K562 (cell line): ENCODE measurements around the gene REPS1. TPM values are rescaled to one million over a fixed set of nuclear protein-coding genes. Genes with fewer than 3 reads are reported as not detected.

Experiments
- ATAC-seq: fragments of 200-7000 bp; cut with Tn5 transposase; 3 replicates; pipeline ENCODE4 v1.9.1; 2020; ENCODE audit warnings: moderate library complexity
- BruUV-seq: library from RNA; stranded (reverse); fragments of 400-500 nt; replicated peaks from 2 replicates; lab custom pipeline; 2021; lab: Mats Ljungman, UMichigan
- CTCF ChIA-PET: fragments of 300-600 bp; formaldehyde crosslinking; extraction: SDS; loops from one replicate; lab custom pipeline; 2021; ENCODE audit warnings: low intra/inter-chr PET ratio; lab: Yijun Ruan, JAX
- POLR2A ChIA-PET: fragments of 300-600, 350-650 bp; sonication (Branson Sonifier 250); formaldehyde crosslinking; extraction: SDS; loops from one replicate; lab custom pipeline; 2021; ENCODE audit warnings: antibody characterized with exemption, inconsistent platforms; lab: Yijun Ruan, JAX
- DNase-seq, 4 experiments: peaks; one replicate each; pipeline versions ENCODE4 v3.0.0 to v3.0.0-alpha.2; 2011 to 2018; ENCODE audit warnings: low spot score in 3 of 4, mixed read lengths in 3 of 4; ENCODE audit errors: extremely low read depth in 1 of 4
- FAIRE-seq: peaks from 2 replicates; lab custom pipeline; 2011; peaks lifted over from hg19 to GRCh38; lab: Jason Lieb, UNC
- H2AFZ ChIP-seq: 2 replicates; pipeline ENCODE4 v1.6.0; 2011; ENCODE audit warnings: low read depth, low read length, control low read depth, inconsistent platforms
- H3K27ac ChIP-seq: fragments of 200-600 bp; 3 replicates; pipeline ENCODE4 v1.8.0; 2011; ENCODE audit warnings: low read depth, mild to moderate bottlenecking, control low read depth, inconsistent platforms, low read length, moderate library complexity, mixed read lengths; ENCODE audit errors: extremely low read depth
- H3K27me3 ChIP-seq, 2 experiments: fragments of 300-600 bp in 1 of 2; 2 replicates in 1 of 2; 3 replicates in 1 of 2; pipeline versions ENCODE4 v1.6.0 to v1.8.0; 2011; ENCODE audit warnings: inconsistent platforms in 2 of 2, low read length in 2 of 2, mild to moderate bottlenecking in 1 of 2, mixed read lengths in 1 of 2, moderate library complexity in 1 of 2; ENCODE audit not compliant: control insufficient read depth in 2 of 2, insufficient read depth in 2 of 2
- H3K36me3 ChIP-seq: fragments of 300-600 bp; 3 replicates; pipeline ENCODE4 v1.8.0; 2011; ENCODE audit warnings: mild to moderate bottlenecking, low read length, inconsistent platforms; ENCODE audit not compliant: control insufficient read depth, insufficient read depth
- H3K4me1 ChIP-seq, 2 experiments: fragments of 200-600 bp in 1 of 2; replicated peaks in 1 of 2; 2 replicates in 1 of 2; 3 replicates in 1 of 2; pipeline versions ENCODE4 v1.5.1 to v1.8.0; 2011; ENCODE audit warnings: inconsistent platforms in 2 of 2, low read length in 2 of 2, mild to moderate bottlenecking in 1 of 2, mixed read lengths in 1 of 2, moderate library complexity in 1 of 2; ENCODE audit not compliant: control insufficient read depth in 2 of 2, insufficient read depth in 2 of 2
- H3K4me2 ChIP-seq: 2 replicates; pipeline ENCODE4 v1.6.1; 2011; ENCODE audit warnings: low read length, control low read depth, inconsistent platforms, mixed read lengths; ENCODE audit not compliant: insufficient read depth
- H3K4me3 ChIP-seq: fragments of 200-600 bp; sonication (generic), shearing (Covaris generic); 2 replicates; pipeline ENCODE4 v1.5.1; 2016; ENCODE audit warnings: control low read depth, inconsistent platforms
- H3K79me2 ChIP-seq: fragments of 200-600 bp; 3 replicates; pipeline ENCODE4 v1.8.0; 2011; ENCODE audit warnings: low read length, inconsistent platforms; ENCODE audit not compliant: control insufficient read depth, insufficient read depth
- H3K9ac ChIP-seq, 2 experiments: 2 replicates each; pipeline versions ENCODE4 v1.6.0 to v1.6.1; 2011; ENCODE audit warnings: low read depth in 2 of 2, low read length in 2 of 2, control low read depth in 1 of 2, inconsistent platforms in 1 of 2, mild to moderate bottlenecking in 1 of 2, mixed read lengths in 1 of 2; ENCODE audit not compliant: insufficient read depth in 1 of 2
- H3K9me1 ChIP-seq: one replicate; pipeline ENCODE4 v1.6.0; 2011; ENCODE audit warnings: inconsistent platforms, mild to moderate bottlenecking, low read length, moderate library complexity; ENCODE audit not compliant: control insufficient read depth, insufficient read depth
- H3K9me3 ChIP-seq: replicated peaks from 2 replicates; pipeline ENCODE4 v1.5.1; 2011; ENCODE audit warnings: low read depth, low read length, inconsistent platforms; ENCODE audit not compliant: control insufficient read depth, insufficient read depth
- H4K20me1 ChIP-seq: replicated peaks from 2 replicates; pipeline ENCODE4 v1.6.1; 2011; ENCODE audit warnings: low read length, inconsistent platforms, mixed read lengths; ENCODE audit not compliant: control insufficient read depth, insufficient read depth
- C11orf30 ChIP-seq: fragments of 450-650 bp; IDR thresholded peaks from 2 replicates; pipeline ENCODE4 v1.6.1; 2016; ENCODE audit warnings: low read depth, mild to moderate bottlenecking
- ETS2 ChIP-seq: IDR thresholded peaks from 2 replicates; pipeline ENCODE4 v1.6.1; 2016; ENCODE audit warnings: borderline replicate concordance, missing genetic modification characterization, mild to moderate bottlenecking, moderate library complexity, missing compliant biosample characterization; ENCODE audit not compliant: poor library complexity, severe bottlenecking
- FOXM1 ChIP-seq, 2 experiments: fragments of 450-650 bp in 1 of 2; sonication (generic) in 1 of 2; formaldehyde crosslinking in 1 of 2; IDR thresholded peaks; 2 replicates each; pipeline versions ENCODE4 v1.6.1 to v1.9.0; 2017 to 2022; ENCODE audit warnings: low read depth in 2 of 2, mild to moderate bottlenecking in 2 of 2, missing genetic modification reagents in 1 of 2, moderate library complexity in 1 of 2
- HNRNPK ChIP-seq: fragments of 200-400 bp; formaldehyde crosslinking; IDR thresholded peaks from one replicate; pipeline ENCODE4 v1.6.1; 2018; ENCODE audit warnings: mild to moderate bottlenecking, low read depth, low read length; ENCODE audit not compliant: poor library complexity, severe bottlenecking
- KDM2B ChIP-seq: fragments of 250-450 bp; sonication (Bioruptor Pico); IDR thresholded peaks from 2 replicates; pipeline ENCODE4 v1.8.0; 2021; ENCODE audit warnings: mild to moderate bottlenecking, moderate library complexity
- MAFF ChIP-seq: IDR thresholded peaks from 2 replicates; pipeline ENCODE4 v1.6.1; 2012; ENCODE audit warnings: low read length, improper control_type of control experiment
- MAFG ChIP-seq: fragments of 450-650 bp; conservative IDR thresholded peaks from 2 replicates; pipeline ENCODE4 v1.6.1; 2016; ENCODE audit warnings: missing genetic modification characterization, missing compliant biosample characterization
- MAFK ChIP-seq: IDR thresholded peaks from 2 replicates; pipeline ENCODE4 v1.6.1; 2011; ENCODE audit warnings: low read length, improper control_type of control experiment
- MXI1 ChIP-seq: IDR thresholded peaks from 2 replicates; pipeline ENCODE4 v1.6.1; 2011; ENCODE audit warnings: low read depth, mild to moderate bottlenecking, improper control_type of control experiment, low read length
- NR4A1 ChIP-seq, 2 experiments: fragments of 250-450 bp in 1 of 2; fragments of 450-650 bp in 1 of 2; sonication (Bioruptor Pico) in 1 of 2; IDR thresholded peaks; 2 replicates each; pipeline versions ENCODE4 v1.4.0 to v1.6.1; 2016 to 2020; ENCODE audit warnings: mild to moderate bottlenecking in 2 of 2, missing compliant biosample characterization in 1 of 2, missing genetic modification characterization in 1 of 2, moderate library complexity in 1 of 2
- OTX1 ChIP-seq: fragments of 450-650 bp; formaldehyde crosslinking; IDR thresholded peaks from 2 replicates; pipeline ENCODE4 v1.4.0; 2022; ENCODE audit warnings: mild to moderate bottlenecking
- RFX7 ChIP-seq: fragments of 250-450 bp; sonication (Bioruptor Pico); IDR thresholded peaks from 2 replicates; pipeline ENCODE4 v1.5.1; 2021; ENCODE audit warnings: mild to moderate bottlenecking
- ZKSCAN1 ChIP-seq: fragments of 150-350 bp; IDR thresholded peaks from 2 replicates; pipeline ENCODE4 v1.6.1; 2016; ENCODE audit warnings: low read depth, low read length
- ZNF217 ChIP-seq: sonication (generic); formaldehyde crosslinking; IDR thresholded peaks from 2 replicates; pipeline ENCODE4 v1.8.0; 2022; ENCODE audit warnings: mild to moderate bottlenecking, missing genetic modification reagents
- ZNF316 ChIP-seq: fragments of 450-650 bp; IDR thresholded peaks from 2 replicates; pipeline ENCODE4 v1.6.1; 2016
- ZNF707 ChIP-seq: fragments of 250-450 bp; sonication (Bioruptor Pico); conservative IDR thresholded peaks from 2 replicates; pipeline ENCODE4 v1.8.0; 2022; ENCODE audit warnings: inconsistent platforms, mild to moderate bottlenecking, moderate library complexity
- WGBS: fragments of 100-300 bp; shearing (Covaris generic); methylation state at CpG from one replicate; pipeline ENCODE4 v1.1.6; 2016; ENCODE audit warnings: low coverage, mixed read lengths; ENCODE audit not compliant: insufficient coverage; ENCODE audit errors: missing lambda C conversion rate; 5-methylcytosine and 5-hydroxymethylcytosine counted together
- in situ Hi-C: fragments of 300-500 bp; cut with MboI; formaldehyde crosslinking; loops from 4 replicates; pipeline ENCODE4 v1.15.0; 2018; ENCODE audit warnings: inconsistent platforms, mixed read lengths
- intact Hi-C: fragments of 100-400 bp; cut with micrococcal nuclease; formaldehyde crosslinking; loops from 2 replicates; pipeline ENCODE4 v1.14.2; 2022
- polyA plus RNA-seq, 8 experiments: library from polyadenylated mRNA; depleted of rRNA in 4 of 8; stranded (reverse) in 5 of 8; unstranded in 3 of 8; fragments of >200 nt; fragmentation: Nextera tagmentation in 2 of 8; fragmentation: Illumina TruSeq in 1 of 8; extraction: Ambion mirVana in 2 of 8; extraction: Trizol in 1 of 8; gene quantifications; 2 replicates each; pipeline versions ENCODE4 v1.2.1 to v1.2.3, GENCODE V29; 2011 to 2014; ENCODE audit warnings: inconsistent platforms in 1 of 8, missing spikeins in 1 of 8
- total RNA-seq, 7 experiments: library from RNA; depleted of rRNA in 6 of 7; stranded (reverse); fragments of >200 nt in 6 of 7; fragmentation: Illumina TruSeq in 2 of 7; extraction: Trizol in 2 of 7; gene quantifications; 2 replicates each; pipeline versions ENCODE4 v1.2.1 to v1.2.3, GENCODE V29; 2011 to 2021; ENCODE audit warnings: low replicate concordance in 1 of 7
- TF ChIP-seq, protein P1 (sequence below): sonication (generic); formaldehyde crosslinking; IDR thresholded peaks from 2 replicates; pipeline ENCODE4 v1.8.1; 2022; ENCODE audit warnings: missing genetic modification reagents
- TF ChIP-seq, protein P2 (sequence below): fragments of 450-650 bp; conservative IDR thresholded peaks from 2 replicates; pipeline ENCODE4 v1.6.1; 2016; ENCODE audit warnings: missing genetic modification characterization, low read depth, mild to moderate bottlenecking, control low read depth, missing compliant biosample characterization
- TF ChIP-seq, protein P3 (sequence below): sonication (generic); formaldehyde crosslinking; IDR thresholded peaks from 2 replicates; pipeline ENCODE4 v1.8.0; 2023; ENCODE audit warnings: mild to moderate bottlenecking, missing genetic modification reagents

Gene REPS1
- total and polyA plus RNA-seq, 9 of the 15 experiments (the other 6 are each of a cell fraction or from before 2014, with no cell fraction given): 7.9 to 36.0 (median 27.8) TPM

DNA sequence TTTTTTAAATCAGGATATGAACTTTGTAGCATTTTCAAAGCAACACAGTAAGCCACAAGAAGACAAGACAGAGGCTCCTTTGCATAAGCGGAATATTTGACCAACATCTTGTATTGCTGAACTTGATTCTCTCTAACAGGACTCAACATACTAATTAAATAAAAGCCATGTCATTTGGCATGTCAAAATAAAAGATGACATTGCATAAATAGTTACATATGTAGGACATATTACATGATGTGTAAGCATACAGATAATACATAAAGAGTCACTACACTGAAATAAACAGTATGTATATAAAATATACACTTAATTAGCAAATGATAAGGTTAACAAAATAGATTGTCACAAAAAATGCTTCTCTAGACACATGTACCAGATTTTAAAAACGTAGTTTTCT, 62.2 kb downstream of the REPS1 start:
- in situ Hi-C loops: no loop called here
- DNase-seq: no peak
- H3K9me1 ChIP-seq: no peaks in the 10 kb centered on the region
- H3K4me3 ChIP-seq: no peak overlapping the region
- H3K79me2 ChIP-seq: no peaks in the 10 kb centered on the region
- CTCF ChIA-PET: no interaction called here
- H3K4me2 ChIP-seq: no peak overlapping the region
- no TSS peak for BruUV-seq
- intact Hi-C loops: no loop called here
- no peak for FAIRE-seq
- H2AFZ ChIP-seq: no peak overlapping the region
- no peak overlapping the region for H3K27ac ChIP-seq
- no peaks in the 10 kb centered on the region for H3K9me3 ChIP-seq
- 67% methylated on average over 2 of the region's 2 CpGs for WGBS
- H3K36me3 ChIP-seq: no peaks in the 10 kb centered on the region; the same call in 2 of the 3 replicates
- ATAC-seq: no peak
- H3K4me1 ChIP-seq: no peaks in the 10 kb centered on the region
- no peaks in the 10 kb centered on the region for H4K20me1 ChIP-seq
- H3K9ac ChIP-seq: no peak overlapping the region
- no peaks in the 10 kb centered on the region for H3K27me3 ChIP-seq
- no peak for TF ChIP-seq OTX1 (CRISPR knock-in tag)
- no peak for TF ChIP-seq KDM2B
- no peak for TF ChIP-seq RFX7
- TF ChIP-seq MAFG (tag): peak; percentile 54
- TF ChIP-seq NR4A1 (CRISPR knock-in tag; IDR thresholded peaks at IDR 0.05): no peak
- TF ChIP-seq NR4A1 (tag; IDR thresholded peaks at IDR 0.05): no peak
- TF ChIP-seq ETS2 (tag): no peak
- TF ChIP-seq, protein P1, sequence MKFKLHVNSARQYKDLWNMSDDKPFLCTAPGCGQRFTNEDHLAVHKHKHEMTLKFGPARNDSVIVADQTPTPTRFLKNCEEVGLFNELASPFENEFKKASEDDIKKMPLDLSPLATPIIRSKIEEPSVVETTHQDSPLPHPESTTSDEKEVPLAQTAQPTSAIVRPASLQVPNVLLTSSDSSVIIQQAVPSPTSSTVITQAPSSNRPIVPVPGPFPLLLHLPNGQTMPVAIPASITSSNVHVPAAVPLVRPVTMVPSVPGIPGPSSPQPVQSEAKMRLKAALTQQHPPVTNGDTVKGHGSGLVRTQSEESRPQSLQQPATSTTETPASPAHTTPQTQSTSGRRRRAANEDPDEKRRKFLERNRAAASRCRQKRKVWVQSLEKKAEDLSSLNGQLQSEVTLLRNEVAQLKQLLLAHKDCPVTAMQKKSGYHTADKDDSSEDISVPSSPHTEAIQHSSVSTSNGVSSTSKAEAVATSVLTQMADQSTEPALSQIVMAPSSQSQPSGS (CRISPR knock-in tag): no peak
- peak; percentile 89 for TF ChIP-seq ZNF316
- TF ChIP-seq MAFF: 0 out of 2 replicates have a peak, but pooled peaks have one; percentile 22
- TF ChIP-seq C11orf30: peak; percentile 70
- TF ChIP-seq HNRNPK: no peak
- TF ChIP-seq MAFK: peak; percentile 7; the same call in 1 of the 2 replicates
- no peak for TF ChIP-seq ZNF707 (CRISPR knock-in tag)
- TF ChIP-seq, protein P2, sequence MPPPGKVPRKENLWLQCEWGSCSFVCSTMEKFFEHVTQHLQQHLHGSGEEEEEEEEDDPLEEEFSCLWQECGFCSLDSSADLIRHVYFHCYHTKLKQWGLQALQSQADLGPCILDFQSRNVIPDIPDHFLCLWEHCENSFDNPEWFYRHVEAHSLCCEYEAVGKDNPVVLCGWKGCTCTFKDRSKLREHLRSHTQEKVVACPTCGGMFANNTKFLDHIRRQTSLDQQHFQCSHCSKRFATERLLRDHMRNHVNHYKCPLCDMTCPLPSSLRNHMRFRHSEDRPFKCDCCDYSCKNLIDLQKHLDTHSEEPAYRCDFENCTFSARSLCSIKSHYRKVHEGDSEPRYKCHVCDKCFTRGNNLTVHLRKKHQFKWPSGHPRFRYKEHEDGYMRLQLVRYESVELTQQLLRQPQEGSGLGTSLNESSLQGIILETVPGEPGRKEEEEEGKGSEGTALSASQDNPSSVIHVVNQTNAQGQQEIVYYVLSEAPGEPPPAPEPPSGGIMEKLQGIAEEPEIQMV: no peak
- no peak for TF ChIP-seq ZKSCAN1
- no peak for TF ChIP-seq ZNF217 (CRISPR knock-in tag)
- no peak for TF ChIP-seq FOXM1 (IDR thresholded peaks at IDR 0.05; ENCODE audit: low read depth)
- no peak for TF ChIP-seq FOXM1 (CRISPR knock-in tag; IDR thresholded peaks at IDR 0.05; ENCODE audit: low read depth)
- TF ChIP-seq, protein P3, sequence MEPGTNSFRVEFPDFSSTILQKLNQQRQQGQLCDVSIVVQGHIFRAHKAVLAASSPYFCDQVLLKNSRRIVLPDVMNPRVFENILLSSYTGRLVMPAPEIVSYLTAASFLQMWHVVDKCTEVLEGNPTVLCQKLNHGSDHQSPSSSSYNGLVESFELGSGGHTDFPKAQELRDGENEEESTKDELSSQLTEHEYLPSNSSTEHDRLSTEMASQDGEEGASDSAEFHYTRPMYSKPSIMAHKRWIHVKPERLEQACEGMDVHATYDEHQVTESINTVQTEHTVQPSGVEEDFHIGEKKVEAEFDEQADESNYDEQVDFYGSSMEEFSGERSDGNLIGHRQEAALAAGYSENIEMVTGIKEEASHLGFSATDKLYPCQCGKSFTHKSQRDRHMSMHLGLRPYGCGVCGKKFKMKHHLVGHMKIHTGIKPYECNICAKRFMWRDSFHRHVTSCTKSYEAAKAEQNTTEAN (CRISPR knock-in tag): no peak
- TF ChIP-seq MXI1: no peak
- POLR2A ChIA-PET: no interaction called here
